Left renal pelvis (tissue), 4 donors: ENCODE measurements around the gene MED13L. TPM values are rescaled to one million over a fixed set of nuclear protein-coding genes. Genes with fewer than 3 reads are reported as not detected.

Experiments
- DNase-seq, 4 donors: peaks; one replicate each; pipeline ENCODE4 v3.0.0-alpha.2; 2013; ENCODE audit warnings: low read depth in 4 of 4, low spot score in 3 of 4
- polyA plus RNA-seq, 4 donors: library from polyadenylated mRNA; unstranded; fragments of 120-200 nt; gene quantifications; one replicate each; pipeline ENCODE4 v1.2.1, GENCODE V29; 2013; ENCODE audit not compliant: insufficient read length in 4 of 4

Gene MED13L
- polyA plus RNA-seq, 4 donors: 75.8 to 90.8 (median 87.4) TPM

DNA sequence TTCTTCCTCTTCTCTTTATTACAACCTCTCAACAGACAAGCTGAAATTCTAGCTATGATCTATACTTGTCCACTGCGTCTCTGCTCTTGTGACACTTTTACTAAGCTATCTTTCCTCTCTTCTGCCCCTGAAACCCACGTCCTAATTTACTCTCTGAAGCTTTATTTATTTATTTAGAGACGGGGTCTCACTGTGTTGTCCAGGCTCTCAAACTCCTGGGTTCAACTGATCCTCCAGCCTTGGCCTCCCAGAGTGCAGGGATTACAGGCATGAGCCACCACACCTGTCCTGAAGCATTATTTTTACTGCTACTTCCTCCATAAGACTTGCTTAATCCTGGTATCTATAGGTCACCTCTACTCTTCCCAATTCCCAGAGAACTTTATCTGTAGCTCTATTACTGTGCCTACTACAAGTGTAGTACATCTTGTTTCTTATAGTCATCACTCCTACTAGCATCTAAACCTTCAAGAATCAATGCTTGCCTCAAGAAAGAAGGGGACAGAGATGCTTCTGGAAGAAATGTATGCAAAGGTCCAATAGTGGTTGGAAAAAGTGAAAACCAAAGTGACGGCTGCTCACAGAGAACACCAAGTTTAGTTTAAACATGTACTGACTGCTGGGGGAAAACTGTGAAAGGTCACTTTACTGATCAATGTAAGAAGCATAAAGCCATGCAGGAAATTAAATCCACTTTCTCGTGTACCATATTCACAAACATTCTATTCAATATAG, 61.3 kb downstream of the MED13L start:
- DNase-seq: no peak

- DNase-seq: no peak
These were observed 62.5 kb downstream of the MED13L start for GRCh38 chr12:116215023-116215422.

GRCh38 chr12:116213885-116214527, 63.5 kb downstream of the MED13L start:
- no peak for DNase-seq

GRCh38 chr12:116213014-116213413, 64.5 kb downstream of the MED13L start:
- DNase-seq: no peak

DNA sequence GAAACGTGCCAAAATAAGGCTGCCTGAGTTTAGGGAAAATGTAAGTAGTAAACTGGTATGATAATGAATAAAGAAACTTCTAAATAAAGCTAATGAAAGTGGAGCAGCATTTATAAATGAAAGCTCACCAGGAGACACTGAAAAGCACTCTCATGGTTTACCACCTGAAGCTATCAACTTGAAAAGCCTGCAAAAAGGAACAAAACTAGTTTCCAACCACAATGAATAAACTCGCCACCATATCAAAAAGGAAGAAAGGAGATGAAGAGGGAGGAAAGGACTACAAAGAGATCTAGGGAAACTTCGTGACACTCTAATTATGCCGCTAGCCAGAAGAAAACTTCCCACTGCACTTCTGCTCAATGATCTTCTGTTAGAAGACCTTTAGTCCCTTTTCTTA, 66.7 kb downstream of the MED13L start:
- no peak for DNase-seq

- DNase-seq: no peak
These were observed 67.4 kb downstream of the MED13L start for GRCh38 chr12:116210131-116210530.

DNA sequence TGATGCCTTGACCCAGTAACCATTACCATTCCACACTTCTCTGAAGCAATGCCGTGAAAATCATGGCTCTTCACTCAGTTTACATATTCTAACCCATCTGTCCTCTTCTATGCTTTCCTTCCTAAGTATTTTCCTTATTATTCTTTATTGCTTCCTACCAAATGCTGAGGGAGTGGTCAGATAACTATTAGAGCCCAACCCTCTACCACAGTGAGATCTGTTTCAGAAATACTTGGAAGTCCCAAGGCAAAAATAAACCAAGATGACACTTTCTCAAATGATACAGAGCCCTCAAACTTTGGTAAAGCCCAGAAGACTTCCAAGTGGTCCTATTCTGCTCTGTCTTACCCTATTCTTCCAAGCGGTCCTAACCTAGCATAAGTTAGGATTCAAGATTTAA, 68.0 kb downstream of the MED13L start:
- DNase-seq: no peak

GRCh38 chr12:116207274-116207673, 70.2 kb downstream of the MED13L start:
- DNase-seq: no peak

DNA sequence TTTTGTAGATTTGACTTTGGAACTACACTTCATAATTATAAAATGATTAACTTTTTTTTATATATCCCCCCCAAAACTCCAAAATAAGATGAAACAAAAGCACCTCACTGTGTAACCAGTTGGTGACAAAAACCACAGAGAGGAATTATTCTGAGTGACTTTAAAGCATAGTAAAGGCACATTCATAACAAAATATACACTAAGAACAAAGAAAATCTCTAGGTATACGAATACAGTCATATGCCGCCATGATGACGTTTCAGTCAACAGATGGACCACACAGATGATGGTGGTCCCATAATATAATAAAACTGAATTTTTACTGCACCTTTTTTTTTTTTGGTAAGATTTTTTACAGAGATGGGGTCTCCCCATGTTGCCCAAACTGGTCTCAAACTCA, 70.7 kb downstream of the MED13L start:
- no peak for DNase-seq

DNA sequence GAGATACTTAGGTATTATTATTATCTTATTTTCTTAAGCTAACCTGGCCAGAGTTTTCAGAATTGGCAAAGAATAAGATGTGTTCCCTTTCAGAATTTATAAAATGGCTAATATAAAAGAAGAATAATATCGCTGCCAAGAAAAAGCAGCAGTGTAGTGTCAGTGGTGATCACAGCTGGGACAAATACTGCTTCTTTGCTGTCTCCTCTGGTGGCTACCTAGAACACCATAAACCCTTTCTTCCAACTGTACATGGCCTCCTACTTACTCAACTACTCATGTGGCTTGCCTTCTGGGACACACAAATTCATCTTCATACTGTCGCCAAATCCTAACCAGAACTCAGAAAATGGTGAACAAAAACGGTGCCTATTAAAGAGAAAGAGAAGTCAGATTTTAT, 72.7 kb downstream of the MED13L start:
- DNase-seq: no peak

- no peak for DNase-seq
These were observed 73.3 kb downstream of the MED13L start for GRCh38 chr12:116204169-116204568.

DNA sequence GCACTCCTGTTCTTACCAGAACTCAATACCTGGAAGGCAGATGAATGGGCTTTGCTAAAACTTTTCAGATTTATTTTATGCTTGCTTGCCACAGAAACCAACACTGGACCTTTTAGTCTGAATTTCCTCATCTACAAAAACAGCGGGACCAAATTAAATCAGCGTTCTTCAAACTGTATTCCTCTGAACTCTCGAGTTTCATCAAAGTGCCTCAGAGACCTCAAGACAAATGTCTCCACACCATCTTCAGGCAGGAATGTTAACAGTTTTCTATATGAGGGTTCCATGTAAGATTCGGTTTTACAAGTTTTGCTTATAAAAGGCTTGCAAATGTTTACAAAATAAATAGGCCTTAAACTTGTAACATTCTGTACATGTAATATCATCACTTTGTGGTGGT, 74.6 kb downstream of the MED13L start:
- peak in 1 of 4 donors; percentile 6 for DNase-seq

DNA sequence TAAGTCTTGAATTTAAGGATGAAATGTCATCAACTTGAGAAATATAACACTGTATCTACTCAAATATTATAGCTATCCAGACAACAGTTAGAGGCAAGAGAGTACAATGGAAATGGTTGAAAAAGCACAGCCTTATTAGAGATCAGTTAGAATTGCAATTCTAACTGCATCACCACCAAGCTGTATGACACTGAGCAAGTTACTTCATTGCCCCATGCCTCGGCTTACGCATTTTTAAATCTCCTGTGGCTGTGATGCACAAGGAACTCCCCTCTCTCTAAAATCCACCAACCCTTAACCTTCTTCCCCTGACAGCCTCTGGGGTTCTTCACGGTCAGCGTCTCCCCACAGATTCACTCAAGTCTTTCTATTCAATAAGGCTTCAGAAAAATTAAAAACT, 75.1 kb downstream of the MED13L start:
- no peak for DNase-seq

GRCh38 chr12:116201908-116202307, 75.6 kb downstream of the MED13L start:
- no peak for DNase-seq

GRCh38 chr12:116201359-116201758, 76.1 kb downstream of the MED13L start:
- no peak for DNase-seq

GRCh38 chr12:116200812-116201211, 76.7 kb downstream of the MED13L start:
- no peak for DNase-seq

DNA sequence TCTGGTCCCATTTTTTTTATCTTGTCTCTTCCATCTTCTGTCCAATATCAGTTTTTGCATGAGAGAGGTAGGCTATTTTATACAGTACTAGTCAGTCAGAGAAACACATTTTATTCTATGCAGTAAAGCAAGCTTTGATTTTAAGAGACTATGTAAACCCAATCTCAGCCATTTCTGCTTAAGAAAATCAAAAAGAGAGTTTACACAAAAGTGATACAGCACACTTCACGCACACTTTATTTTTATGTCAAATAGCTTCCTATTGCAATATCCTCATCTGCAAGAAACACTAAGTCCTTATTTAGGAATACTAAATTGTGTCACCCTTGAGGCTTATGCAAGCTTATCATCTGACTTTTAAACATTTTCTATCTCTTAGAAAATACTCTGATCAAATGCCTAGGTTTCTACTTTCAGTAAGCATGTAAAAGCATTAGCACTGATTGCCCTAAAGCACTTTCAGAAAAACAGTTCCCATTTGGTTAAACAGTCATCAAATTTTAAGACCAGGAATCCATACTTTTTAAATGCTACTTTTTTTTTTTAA, 78.3 kb downstream of the MED13L start:
- DNase-seq: no peak

GRCh38 chr12:116196752-116197718, 80.5 kb downstream of the MED13L start:
- DNase-seq: no peak

DNA sequence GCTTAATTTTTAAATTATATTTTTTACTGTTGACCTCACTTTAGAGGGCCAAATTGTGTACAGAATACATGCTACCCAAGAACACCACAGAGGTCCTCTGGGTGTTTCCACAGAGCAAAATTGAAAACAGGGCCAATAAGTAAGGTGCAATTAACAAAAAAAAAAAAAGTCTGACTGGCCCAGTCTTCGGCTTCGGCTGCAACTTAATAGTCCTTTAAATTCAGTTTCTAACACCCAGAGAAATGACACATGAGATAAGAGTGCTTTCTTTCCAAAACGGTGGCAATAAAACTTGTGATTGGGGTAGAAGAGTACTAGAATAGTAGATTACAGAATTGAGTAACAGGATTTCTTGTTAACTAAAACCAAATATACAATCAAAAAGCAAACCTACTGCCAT, 81.3 kb downstream of the MED13L start:
- DNase-seq: no peak

GRCh38 chr12:116194935-116195431, 82.5 kb downstream of the MED13L start:
- DNase-seq: no peak

- no peak for DNase-seq
These were observed 87.8 kb downstream of the MED13L start for GRCh38 chr12:116189692-116190091.
